ENCODE measurements around the gene GARS1. TPM values are rescaled to one million over a fixed set of nuclear protein-coding genes. Genes with fewer than 3 reads are reported as not detected.
"Not testable (repeated sequence)": the region's sequence is repeated elsewhere in the genome, so short reads cannot be mapped to it uniquely, and the experiment has no call there.

GARS1 gene
- total RNA-seq, 1 donor from 2014 or later = 214 TPM

DNA sequence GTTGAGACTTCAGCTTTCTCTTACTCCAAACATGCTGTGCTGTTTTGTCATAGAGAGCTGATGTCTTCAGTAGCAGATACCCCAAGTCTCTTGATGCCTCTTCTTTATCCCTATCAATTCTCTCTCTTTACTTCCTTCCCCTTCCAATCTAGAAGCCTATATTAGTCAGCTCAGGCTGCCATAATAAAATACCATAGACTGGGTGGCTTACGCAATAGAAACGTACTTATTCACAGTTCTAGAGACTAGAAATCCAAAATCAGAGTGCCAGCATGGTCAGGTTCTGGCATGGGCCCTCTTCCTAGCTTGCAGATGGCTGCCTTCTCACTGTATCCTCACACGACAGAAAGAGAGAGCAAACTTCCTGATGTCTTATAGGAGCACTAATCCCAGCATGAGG, 9.0 kb upstream of the GARS1 start:
- H3K4me1 Mint-ChIP-seq = peaks cover 6% of the 10 kb centered on the region
- peaks cover 4% of the 10 kb centered on the region for H3K9me3 Mint-ChIP-seq
- no peaks in the 10 kb centered on the region for H3K27me3 Mint-ChIP-seq
- no peak for DNase-seq
- H3K27ac Mint-ChIP-seq = no peak overlapping the region
- ChIA-PET CTCF (no interaction called here), POLR2A (no interaction called here)
- H3K36me3 Mint-ChIP-seq (ENCODE audit: low read depth) = peaks cover 51% of the 10 kb centered on the region
- no peak for TF ChIP-seq CTCF (IDR thresholded peaks at IDR 0.05)
- ATAC-seq (ENCODE audit: low read depth) = no peak
- intact Hi-C loops (cut with micrococcal nuclease) = no loop called here
- H3K4me3 Mint-ChIP-seq = no peak overlapping the region

DNA sequence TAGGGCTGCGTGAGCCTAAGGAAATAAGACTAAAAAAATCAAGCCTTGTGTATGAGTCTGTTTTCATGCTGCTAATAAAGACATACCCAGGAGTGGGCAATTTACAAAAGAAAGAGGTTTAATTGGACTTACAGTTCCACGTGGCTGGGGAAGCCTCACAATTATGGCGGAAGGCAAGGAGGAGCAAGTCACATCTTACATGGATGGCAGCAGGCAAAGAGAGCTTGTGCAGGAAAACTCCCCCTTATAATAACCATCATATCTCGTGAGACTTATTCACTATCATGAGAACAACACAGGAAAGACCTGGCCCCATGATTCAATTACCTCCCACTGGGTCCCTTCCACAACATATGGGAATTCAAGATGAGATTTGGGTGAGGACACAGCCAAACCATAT, 7.1 kb upstream of the GARS1 start:
- H3K27me3 Mint-ChIP-seq; POLR2A ChIA-PET; ATAC-seq (ENCODE audit: low read depth); CTCF ChIA-PET; H3K9me3 Mint-ChIP-seq; intact Hi-C loops (cut with micrococcal nuclease); H3K4me3 Mint-ChIP-seq; DNase-seq; H3K27ac Mint-ChIP-seq: not testable (repeated sequence)
- Mint-ChIP-seq H3K4me1 (peaks cover 15% of the 10 kb centered on the region), H3K36me3 (ENCODE audit: low read depth) (peaks cover 39% of the 10 kb centered on the region)

GRCh38 chr7:30589111-30589510, 5.6 kb upstream of the GARS1 start:
- POLR2A ChIA-PET = no interaction called here
- intact Hi-C loops (cut with micrococcal nuclease) = no loop called here
- Mint-ChIP-seq H3K9me3 (peaks cover 4% of the 10 kb centered on the region), H3K4me3 (no peak overlapping the region), H3K4me1 (peaks cover 28% of the 10 kb centered on the region), H3K27ac (no peak overlapping the region), H3K27me3 (no peaks in the 10 kb centered on the region), H3K36me3 (ENCODE audit: low read depth) (peaks cover 31% of the 10 kb centered on the region)
- no peak for DNase-seq
- TF ChIP-seq CTCF (IDR thresholded peaks at IDR 0.05) = no peak
- ATAC-seq (ENCODE audit: low read depth) = no peak
- CTCF ChIA-PET = no interaction called here

- Mint-ChIP-seq H3K27ac (peak overlapping the region; percentile 99), H3K36me3 (ENCODE audit: low read depth) (peaks cover 46% of the 10 kb centered on the region), H3K4me3 (peak overlapping the region; percentile 99), H3K27me3 (no peaks in the 10 kb centered on the region), H3K9me3 (no peaks in the 10 kb centered on the region), H3K4me1 (peaks cover 55% of the 10 kb centered on the region)
- ATAC-seq (ENCODE audit: low read depth) (peak; percentile 38), DNase-seq (peak; percentile 50)
- CTCF ChIA-PET = interaction anchor here (0.5 to 1.0 kb wide), 2 partner anchors 14 to 29 kb away, joined by 3 read pairs; no protein-coding TSS in a partner anchor
- POLR2A ChIA-PET = interaction anchor here (0.6 to 1.7 kb wide), 10 partner anchors 11 to 1901 kb away, joined by 3 to 5 read pairs (median 4); partner anchors contain the start of genes AVL9 and MTURN
- intact Hi-C loops (cut with micrococcal nuclease) = loop anchor here (1.0 to 10.0 kb wide), 7 partner anchors 90 to 1901 kb away; partner anchors contain the start of genes AVL9, FKBP14, GGCT and LSM5
- TF ChIP-seq CTCF (IDR thresholded peaks at IDR 0.05) = no peak
Observed at GRCh38 chr7:30594048-30594539, 584 bp upstream of the GARS1 start.

DNA sequence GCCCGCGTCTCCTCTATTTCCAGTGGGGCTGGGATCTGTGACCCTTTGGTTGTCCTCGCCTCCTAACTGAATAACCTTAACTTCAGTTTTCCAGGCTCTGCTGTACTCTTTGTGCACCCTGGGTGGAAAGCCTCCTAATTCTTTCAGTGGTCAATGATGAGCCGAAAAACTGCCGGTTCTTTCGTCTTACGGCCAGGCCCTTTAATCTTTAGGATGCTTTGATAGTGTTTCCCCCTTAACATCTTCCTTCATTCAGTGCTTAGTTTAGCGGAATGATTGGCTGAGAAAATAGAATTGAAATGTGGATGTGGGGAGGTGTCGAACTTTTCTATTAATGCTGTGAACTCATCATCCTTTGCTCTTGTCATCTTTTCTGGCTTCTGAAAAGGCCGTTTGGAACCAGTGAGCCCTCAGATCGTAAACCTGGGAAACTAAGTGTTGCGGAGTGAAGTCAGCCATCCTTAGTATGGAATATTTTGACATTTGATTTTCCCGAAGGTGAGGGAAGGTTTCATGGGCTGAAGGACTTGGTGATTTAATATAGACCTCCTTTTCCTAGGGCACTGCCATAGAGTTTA, 847 bp downstream of the GARS1 start:
- no peak for TF ChIP-seq CTCF (IDR thresholded peaks at IDR 0.05)
- H3K4me3 Mint-ChIP-seq = peak overlapping the region; percentile 99
- no peaks in the 10 kb centered on the region for H3K9me3 Mint-ChIP-seq
- peaks cover 53% of the 10 kb centered on the region for H3K4me1 Mint-ChIP-seq
- peaks cover 57% of the 10 kb centered on the region for H3K36me3 Mint-ChIP-seq (ENCODE audit: low read depth)
- CTCF ChIA-PET = no interaction called here
- no peak for ATAC-seq (ENCODE audit: low read depth)
- intact Hi-C loops (cut with micrococcal nuclease) = loop anchor here (2.0 to 10.0 kb wide), 4 partner anchors 15 to 1899 kb away; partner anchors contain the start of genes AVL9, LSM5 and SCRN1
- H3K27ac Mint-ChIP-seq = peak overlapping the region; percentile 99
- H3K27me3 Mint-ChIP-seq = no peaks in the 10 kb centered on the region
- POLR2A ChIA-PET = interaction anchor here (1.1 kb wide), 1 partner anchor 11 kb away, joined by 3 read pairs; no protein-coding TSS in a partner anchor
- no peak for DNase-seq

All from activated B cell treated with CpG ODN at 0.5 μM for 24 hours (primary cell).